Activated T-helper 1 cell treated with Interleukin-2 at 50 U/mL for 16 hours (primary cell): Measurements from ENCODE around the gene ADAM12.

Experiments
- DNase-seq: peaks from one replicate; pipeline ENCODE4 v3.0.0-alpha.2; 2020; ENCODE audit warnings: low read depth

ADAM12 gene

DNA sequence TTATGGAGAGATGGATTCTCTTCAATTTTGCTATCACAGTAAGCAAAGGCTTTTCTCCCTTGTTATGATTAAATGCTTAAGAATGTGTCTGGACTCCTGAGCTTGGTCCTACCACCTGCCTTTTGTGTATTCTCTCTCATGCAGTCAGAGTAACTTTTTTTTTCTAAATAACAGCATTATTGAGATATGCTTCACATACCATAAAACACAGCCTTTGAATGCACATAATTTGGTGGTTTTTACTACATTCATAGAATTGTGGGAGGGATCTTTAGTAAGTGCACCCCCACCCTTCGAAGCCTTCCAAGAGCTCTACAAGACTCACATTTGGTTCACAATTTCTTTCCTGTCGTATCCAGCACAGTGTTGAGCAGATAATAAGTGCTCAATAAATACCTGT, 175.5 kb downstream of the ADAM12 start:
- DNase-seq, result no peak

GRCh38 chr10:126210051-126210651, 178.1 kb downstream of the ADAM12 start:
- DNase-seq, result no peak

DNA sequence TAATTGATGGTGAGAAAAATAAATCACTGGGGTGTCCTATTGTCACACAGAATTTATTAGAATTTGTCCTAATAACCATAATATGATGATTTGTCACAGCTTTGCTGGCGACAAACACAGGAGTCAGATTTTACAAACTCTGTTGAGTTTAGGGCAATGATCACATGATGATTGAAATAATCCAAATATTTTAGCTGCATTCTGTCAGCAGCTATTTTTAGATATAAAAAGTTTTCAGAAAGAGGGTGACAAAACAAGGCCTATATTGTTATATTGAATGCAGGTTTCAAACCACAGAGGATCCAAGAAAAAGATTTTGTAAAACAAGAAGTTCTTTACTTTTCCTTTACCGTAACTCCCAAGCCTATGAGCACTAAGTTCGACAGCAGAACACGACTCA, 178.8 kb downstream of the ADAM12 start:
- DNase-seq, result no peak

GRCh38 chr10:126208726-126209302, 179.5 kb downstream of the ADAM12 start:
- DNase-seq, result no peak

DNA sequence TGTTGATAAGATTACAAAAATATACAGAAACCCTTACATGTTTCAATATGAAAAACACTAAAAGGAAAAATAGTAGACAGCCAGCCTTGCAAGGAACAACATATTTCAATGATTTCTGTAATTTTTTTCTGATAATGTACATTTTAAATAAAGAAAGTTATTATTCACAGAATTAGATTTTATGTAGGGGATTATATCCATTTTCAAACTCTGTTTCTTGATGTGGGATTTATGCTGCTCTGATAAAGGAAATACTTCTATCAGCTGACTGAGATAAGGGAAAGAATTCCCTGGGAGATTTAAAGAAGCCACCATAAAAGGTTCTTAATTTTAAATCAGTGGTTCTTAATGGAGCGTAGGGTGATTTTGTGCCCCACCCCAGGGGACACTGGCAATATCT, 180.4 kb downstream of the ADAM12 start:
- no peak for DNase-seq

GRCh38 chr10:126207313-126207771, 180.9 kb downstream of the ADAM12 start:
- DNase-seq, result no peak

DNA sequence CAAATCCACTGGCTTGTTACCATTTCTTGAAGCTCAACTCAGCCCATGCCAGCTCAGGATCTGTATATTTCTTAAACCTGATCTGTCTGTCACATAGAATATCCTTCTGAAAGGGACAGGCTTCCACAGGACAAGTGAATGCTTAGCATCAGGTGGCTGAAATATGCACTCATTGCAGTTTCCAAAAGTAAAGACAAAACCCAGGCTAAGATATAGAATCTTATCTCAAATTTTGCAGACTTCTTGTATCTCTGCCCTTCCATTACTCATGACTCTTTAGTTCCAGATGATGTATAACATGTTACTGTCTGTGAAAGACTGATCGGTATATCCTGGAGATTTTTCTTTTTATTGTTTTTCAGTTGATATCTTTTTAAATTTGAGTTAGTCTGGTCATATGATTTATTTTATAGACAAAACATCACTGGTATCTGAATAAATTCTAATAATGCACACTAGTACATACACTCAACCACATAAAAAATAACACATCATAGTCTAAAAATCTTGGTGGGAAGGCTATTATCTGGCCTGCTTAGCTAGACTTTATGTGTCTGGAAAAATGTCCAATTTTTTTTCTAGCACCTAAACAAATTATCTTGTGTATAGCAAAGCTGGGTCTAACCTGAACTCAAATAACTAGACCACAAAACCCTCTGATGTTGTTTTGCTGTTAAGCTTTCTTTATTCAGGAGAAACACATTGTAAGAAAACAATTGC, 182.6 kb downstream of the ADAM12 start:
- DNase-seq, result no peak

DNA sequence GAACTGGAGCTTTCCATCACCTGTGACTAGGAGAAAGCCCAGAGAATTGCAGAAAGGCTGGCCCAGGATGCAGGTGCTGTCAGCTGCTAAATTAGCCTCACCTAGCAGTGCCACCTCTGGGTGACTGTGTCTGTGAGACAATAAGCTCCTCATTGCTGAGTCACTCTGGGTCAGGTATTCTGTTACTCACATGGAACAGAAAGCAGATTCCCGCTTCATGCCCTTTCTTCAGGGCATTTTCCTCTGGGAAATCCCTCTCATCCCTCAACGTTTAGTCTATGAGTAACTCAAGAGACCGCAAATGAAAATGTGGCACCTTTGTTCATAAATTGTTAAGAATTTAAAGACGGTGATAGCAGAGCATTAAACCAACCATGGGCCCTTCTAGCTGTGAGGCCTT, 184.0 kb downstream of the ADAM12 start:
- DNase-seq, result no peak

DNA sequence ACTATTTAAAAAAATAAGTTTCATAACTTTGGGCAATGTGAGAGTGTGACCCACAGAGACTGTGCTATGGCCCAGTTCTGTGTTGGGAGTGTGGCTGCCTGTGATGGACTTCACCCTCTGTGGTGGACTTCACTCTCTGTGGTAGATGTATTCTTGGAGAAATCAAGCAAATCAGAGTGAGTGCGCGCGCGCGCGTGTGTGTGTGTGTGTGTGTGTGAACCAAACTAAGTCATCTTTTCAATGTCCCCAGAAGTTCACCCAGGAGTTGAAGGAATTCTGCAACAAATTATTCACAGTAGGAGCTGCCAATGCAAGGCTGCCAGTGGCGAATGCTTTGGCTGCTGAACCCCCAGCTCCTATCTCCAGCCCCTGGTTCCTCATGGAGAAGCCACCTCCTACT, 184.5 kb downstream of the ADAM12 start:
- no peak for DNase-seq

DNA sequence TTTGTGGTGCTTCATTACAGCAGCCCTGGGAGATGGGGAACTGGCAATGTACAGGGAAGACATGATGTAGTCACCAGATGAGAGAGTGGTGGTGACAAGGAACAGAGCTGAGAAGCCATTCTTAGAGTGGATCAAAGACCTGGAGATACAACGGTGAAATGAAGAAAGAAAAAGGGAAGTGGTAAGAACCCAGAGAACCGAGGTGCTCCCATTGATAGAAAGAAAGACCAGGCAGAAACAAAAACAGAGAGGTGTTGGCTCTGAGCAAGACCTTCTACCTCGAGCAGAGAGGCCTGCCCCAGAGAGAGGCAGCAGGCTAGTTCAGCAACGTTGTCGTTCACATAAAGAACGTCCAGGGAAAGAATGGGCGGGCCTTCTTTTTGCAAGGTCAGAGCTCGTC, 186.7 kb downstream of the ADAM12 start:
- DNase-seq, result no peak

DNA sequence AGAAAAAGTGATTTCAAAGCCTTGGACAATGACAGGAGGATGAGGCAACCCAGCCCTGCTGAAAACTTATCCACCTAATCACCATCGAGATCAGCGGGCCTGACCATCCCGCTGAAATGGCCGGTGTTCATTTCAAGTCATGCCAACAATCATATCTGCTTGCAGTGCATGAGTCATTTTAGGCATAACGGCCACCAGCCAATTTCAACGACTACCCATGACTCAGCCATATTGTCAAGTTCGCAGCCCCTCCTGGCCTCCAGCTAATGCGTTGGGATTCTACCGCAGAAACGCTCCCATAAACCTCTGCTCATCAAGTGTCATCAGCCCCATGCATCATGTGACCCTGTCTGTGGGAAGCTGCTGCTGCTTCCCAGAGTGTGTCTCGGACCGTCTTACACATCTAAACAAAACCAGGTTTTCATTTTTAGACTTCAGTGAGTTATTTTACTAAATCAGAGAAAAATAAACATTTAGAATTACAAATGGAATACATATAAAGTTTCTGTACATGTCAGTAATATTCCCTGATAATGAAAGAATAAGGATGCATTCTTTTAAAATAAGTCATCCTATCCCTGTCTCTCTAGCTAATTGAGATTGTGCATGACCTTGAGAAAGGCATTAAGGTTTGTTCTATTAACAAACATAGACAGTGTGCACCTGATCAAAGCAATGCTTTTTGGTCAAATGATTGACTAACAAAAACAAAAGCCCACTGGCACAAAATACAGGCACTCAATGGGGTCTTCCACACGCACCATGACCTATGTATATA, 188.9 kb downstream of the ADAM12 start:
- DNase-seq, result no peak

DNA sequence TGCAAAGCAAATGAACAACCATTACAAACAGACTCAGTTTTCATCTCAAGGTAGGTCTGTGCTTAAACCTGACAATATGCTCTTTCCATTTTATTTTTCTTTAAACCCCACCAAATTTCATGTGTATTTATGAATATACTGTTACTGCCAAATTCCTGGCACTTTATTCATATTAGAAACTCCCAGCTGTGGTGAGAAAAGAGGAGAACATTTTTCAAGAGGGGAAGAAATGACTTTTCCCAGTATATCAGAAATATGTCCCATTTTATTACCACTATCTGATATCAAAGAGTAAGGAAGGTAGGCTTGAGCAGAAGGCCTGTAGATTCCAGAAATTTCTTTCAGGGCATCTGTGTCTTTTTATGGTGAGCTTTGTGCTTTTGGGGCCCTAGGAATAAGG, 189.6 kb downstream of the ADAM12 start:
- no peak for DNase-seq

- DNase-seq, result no peak
Observed at GRCh38 chr10:126197036-126197543, 191.2 kb downstream of the ADAM12 start.

DNA sequence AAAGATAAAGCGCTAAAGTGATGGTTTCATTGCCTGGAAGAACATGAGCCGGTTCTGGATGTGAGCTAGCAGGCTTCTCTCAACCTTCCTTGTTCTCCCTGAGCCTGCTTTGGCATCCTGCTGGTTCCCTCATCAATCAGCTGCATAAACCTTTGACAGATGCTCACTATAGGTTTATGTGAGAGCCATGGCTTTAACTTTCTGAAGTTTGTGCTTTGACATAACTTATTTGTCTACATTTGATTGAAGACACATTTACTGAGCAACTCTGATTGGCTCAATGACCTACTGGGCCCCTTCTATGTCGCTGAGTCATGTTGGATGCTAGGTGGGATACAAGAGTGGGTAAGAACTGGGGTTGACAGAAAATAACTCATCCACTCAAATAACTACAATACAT, 192.0 kb downstream of the ADAM12 start:
- DNase-seq, result no peak

- no peak for DNase-seq
Observed at GRCh38 chr10:126191192-126191591, 197.1 kb downstream of the ADAM12 start.

GRCh38 chr10:126188679-126189200, 199.5 kb downstream of the ADAM12 start:
- DNase-seq, result no peak

- DNase-seq, result no peak
Observed at GRCh38 chr10:126187399-126187798, 200.9 kb downstream of the ADAM12 start.

- DNase-seq, result no peak
Observed at GRCh38 chr10:126186766-126187165, 201.5 kb downstream of the ADAM12 start.

- DNase-seq, result no peak
Observed at GRCh38 chr10:126185676-126186447, 202.4 kb downstream of the ADAM12 start.

DNA sequence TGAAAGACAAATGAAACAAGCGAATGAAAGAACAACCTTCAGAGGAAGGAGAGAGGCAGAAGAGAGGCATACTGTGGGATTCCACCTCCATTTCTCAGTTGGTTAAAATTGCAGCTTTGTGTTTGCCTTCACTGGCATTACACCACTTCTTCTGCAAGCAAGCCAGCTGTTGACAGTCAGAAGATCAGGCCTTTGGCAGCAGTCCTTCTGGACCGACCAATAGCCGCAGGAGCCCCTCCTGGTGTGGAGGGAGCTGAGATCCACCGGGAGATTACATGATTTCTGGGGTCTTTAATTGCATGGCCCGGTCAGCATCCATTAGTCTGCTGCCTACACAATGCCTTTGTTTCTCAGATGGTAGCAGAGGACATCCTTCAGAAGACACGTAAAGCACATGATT, 206.7 kb downstream of the ADAM12 start:
- no peak for DNase-seq

DNA sequence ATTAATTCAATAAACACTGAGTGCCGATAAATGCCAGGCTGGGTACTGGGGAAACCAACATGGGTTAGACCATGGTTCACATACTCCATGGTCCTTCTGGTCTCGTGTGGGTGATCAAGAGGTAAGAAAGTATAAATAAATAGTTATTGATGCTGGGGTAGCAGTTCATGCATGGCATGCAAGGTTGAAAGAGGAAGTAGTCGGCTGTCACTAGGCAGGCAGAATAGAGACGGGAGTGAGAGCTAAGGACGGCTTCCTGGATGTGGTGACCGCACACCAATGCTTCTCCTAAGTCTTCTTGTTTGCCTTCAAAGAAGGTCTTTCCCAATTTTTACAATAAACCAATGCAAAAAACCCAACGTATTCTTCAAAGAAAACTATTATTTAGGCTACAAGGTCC, 208.6 kb downstream of the ADAM12 start:
- no peak for DNase-seq
